Osteocyte (in vitro differentiated cells): ENCODE measurements around the gene MARK4. TPM values are rescaled to one million over a fixed set of nuclear protein-coding genes. Genes with fewer than 3 reads are reported as not detected.
A peak's percentile ranks its signal among the peaks of the same experiment; 100 is the strongest.

Experiments
- DNase-seq: peaks from one replicate; pipeline ENCODE4 v3.0.0; 2021; ENCODE audit warnings: mixed read lengths; ENCODE audit not compliant: unreplicated experiment; ENCODE audit errors: extremely low spot score
- H3K27ac Mint-ChIP-seq: one replicate; pipeline ENCODE4 v1.8.0; 2021; ENCODE audit warnings: mild to moderate bottlenecking, mixed read lengths; ENCODE audit not compliant: unreplicated experiment
- H3K27me3 Mint-ChIP-seq: one replicate; pipeline ENCODE4 v1.8.0; 2021; ENCODE audit warnings: mixed read lengths; ENCODE audit not compliant: unreplicated experiment
- H3K36me3 Mint-ChIP-seq: one replicate; pipeline ENCODE4 v1.8.0; 2021; ENCODE audit warnings: mixed read lengths; ENCODE audit not compliant: unreplicated experiment
- H3K4me1 Mint-ChIP-seq: one replicate; pipeline ENCODE4 v1.8.0; 2021; ENCODE audit warnings: mixed read lengths; ENCODE audit not compliant: unreplicated experiment
- H3K4me3 Mint-ChIP-seq: one replicate; pipeline ENCODE4 v1.8.0; 2021; ENCODE audit warnings: mild to moderate bottlenecking, moderate library complexity, mixed read lengths; ENCODE audit not compliant: unreplicated experiment
- H3K9me3 Mint-ChIP-seq: one replicate; pipeline ENCODE4 v1.8.0; 2021; ENCODE audit warnings: mixed read lengths; ENCODE audit not compliant: unreplicated experiment
- CTCF ChIP-seq: fragments of 200-600 bp; sonication (generic); IDR thresholded peaks from 2 replicates; pipeline ENCODE4 v1.5.0; 2021; ENCODE audit warnings: antibody characterized with exemption, mild to moderate bottlenecking, moderate library complexity
- long read RNA-seq: library from polyadenylated mRNA; unstranded; transcript quantifications from one replicate; pipeline ENCODE4 v2.0.0, GENCODE V29; 2021
- total RNA-seq: library from RNA; stranded (reverse); gene quantifications from 2 replicates; pipeline ENCODE4 v1.2.1, GENCODE V29; 2021

MARK4 gene
- 61.2 and 66.5 TPM in 2 replicates for total RNA-seq
- long read RNA-seq, partial matches to known transcripts, result 0 of 6 reads
- long read RNA-seq, other reads (novel, unspliced or antisense), result 6 of 6 reads

GRCh38 chr19:45250832-45251451 is at the start of gene MARK4:
MARK4 (plus strand) TSS chr19:45251271; CDS start chr19:45251589, 318 bp downstream.
- Mint-ChIP-seq H3K27ac (peak within 1 kb of the TSS; percentile 92), H3K9me3 (no peaks in the 10 kb centered on the region), H3K4me1 (peaks cover 42% of the 10 kb centered on the region), H3K36me3 (no peaks in the 10 kb centered on the region), H3K27me3 (no peaks in the 10 kb centered on the region), H3K4me3 (peak within 1 kb of the TSS; percentile 96)
- peak; percentile 88 for DNase-seq
- no peak for TF ChIP-seq CTCF

DNA sequence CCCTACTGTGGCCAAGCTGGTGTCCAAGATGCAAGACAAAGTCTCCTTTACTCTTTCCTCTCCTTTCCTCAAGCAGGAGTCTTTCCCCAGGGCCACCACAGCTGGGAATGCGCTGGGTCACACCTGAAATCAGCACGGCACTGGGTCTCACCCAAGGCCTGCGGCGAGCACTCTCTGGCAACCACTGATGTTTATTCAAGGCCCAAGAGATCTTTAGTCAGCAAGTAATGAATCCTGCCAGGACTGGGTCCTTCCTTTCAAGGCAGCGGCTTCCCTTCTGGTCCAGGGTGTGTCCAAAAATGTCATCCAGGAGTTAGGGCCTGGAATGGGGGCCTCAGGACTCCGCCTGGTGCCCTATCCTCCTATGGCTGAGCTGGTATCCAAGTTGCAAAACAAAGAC is 48.4 kb upstream of the MARK4 start:
- TF ChIP-seq CTCF, result no peak
- Mint-ChIP-seq H3K36me3 (no peaks in the 10 kb centered on the region), H3K9me3 (no peaks in the 10 kb centered on the region), H3K4me1 (peaks cover 16% of the 10 kb centered on the region), H3K27me3 (no peaks in the 10 kb centered on the region), H3K4me3 (no peak overlapping the region), H3K27ac (peak overlapping the region; percentile 59)
- no peak for DNase-seq

GRCh38 chr19:45205810-45206209 is 45.3 kb upstream of the MARK4 start:
- peaks cover 31% of the 10 kb centered on the region for H3K4me1 Mint-ChIP-seq
- no peaks in the 10 kb centered on the region for H3K36me3 Mint-ChIP-seq
- H3K27me3 Mint-ChIP-seq, result no peaks in the 10 kb centered on the region
- no peak for DNase-seq
- no peak overlapping the region for H3K27ac Mint-ChIP-seq
- no peak overlapping the region for H3K4me3 Mint-ChIP-seq
- H3K9me3 Mint-ChIP-seq, result no peaks in the 10 kb centered on the region
- no peak for TF ChIP-seq CTCF

GRCh38 chr19:45206328-45206727 is 44.7 kb upstream of the MARK4 start:
- no peaks in the 10 kb centered on the region for H3K9me3 Mint-ChIP-seq
- H3K36me3 Mint-ChIP-seq, result no peaks in the 10 kb centered on the region
- DNase-seq, result no peak
- peaks cover 36% of the 10 kb centered on the region for H3K4me1 Mint-ChIP-seq
- no peak overlapping the region for H3K27ac Mint-ChIP-seq
- TF ChIP-seq CTCF, result no peak
- H3K4me3 Mint-ChIP-seq, result no peak overlapping the region
- no peaks in the 10 kb centered on the region for H3K27me3 Mint-ChIP-seq

GRCh38 chr19:45211751-45212381 is 39.2 kb upstream of the MARK4 start:
- Mint-ChIP-seq H3K36me3 (no peaks in the 10 kb centered on the region), H3K9me3 (no peaks in the 10 kb centered on the region), H3K27ac (peak overlapping the region; percentile 86), H3K27me3 (no peaks in the 10 kb centered on the region), H3K4me3 (no peak overlapping the region), H3K4me1 (peaks cover 74% of the 10 kb centered on the region)
- no peak for TF ChIP-seq CTCF
- DNase-seq, result no peak
